HCEC 1CT (cell line): ENCODE data around the gene LDB2.
"Not testable (repeated sequence)": the region's sequence is repeated elsewhere in the genome, so short reads cannot be mapped to it uniquely, and the experiment has no call there.

Experiments used
- DNase-seq: peaks from one replicate; pipeline ENCODE4 v3.0.0-alpha.2; 2017

The LDB2 gene

GRCh38 chr4:16636912-16637630 is 261.4 kb downstream of the LDB2 start:
- DNase-seq, result peak; percentile 35

GRCh38 chr4:16636304-16636703 is 262.1 kb downstream of the LDB2 start:
- DNase-seq, result no peak

- DNase-seq, result not testable (repeated sequence)
Observed at GRCh38 chr4:16629274-16629673, 269.2 kb downstream of the LDB2 start.

- DNase-seq, result not testable (repeated sequence)
Observed at GRCh38 chr4:16628835-16629234, 269.6 kb downstream of the LDB2 start.

- DNase-seq, result peak; percentile 87
Observed at GRCh38 chr4:16627999-16628398, 270.4 kb downstream of the LDB2 start.

GRCh38 chr4:16626945-16627344 is 271.5 kb downstream of the LDB2 start:
- peak; percentile 88 for DNase-seq

GRCh38 chr4:16622826-16623225 is 275.6 kb downstream of the LDB2 start:
- no peak for DNase-seq

- no peak for DNase-seq
Observed at GRCh38 chr4:16617435-16617834, 281.0 kb downstream of the LDB2 start.

GRCh38 chr4:16617011-16617410 is 281.4 kb downstream of the LDB2 start:
- DNase-seq, result no peak

GRCh38 chr4:16609170-16609758 is 289.2 kb downstream of the LDB2 start:
- no peak for DNase-seq

GRCh38 chr4:16608611-16609125 is 289.8 kb downstream of the LDB2 start:
- DNase-seq, result no peak

- DNase-seq, result no peak
Observed at GRCh38 chr4:16608123-16608522, 290.3 kb downstream of the LDB2 start.

GRCh38 chr4:16607241-16608066 is 291.0 kb downstream of the LDB2 start:
- no peak for DNase-seq

GRCh38 chr4:16606691-16607090 is 291.8 kb downstream of the LDB2 start:
- no peak for DNase-seq

- DNase-seq, result no peak
Observed at GRCh38 chr4:16603178-16603577, 295.3 kb downstream of the LDB2 start.

- DNase-seq, result no peak
Observed at GRCh38 chr4:16598597-16599206, 299.7 kb downstream of the LDB2 start.

- DNase-seq, result no peak
Observed at GRCh38 chr4:16597845-16598596, 300.4 kb downstream of the LDB2 start.

- no peak for DNase-seq
Observed at GRCh38 chr4:16597443-16597842, 301.0 kb downstream of the LDB2 start.

GRCh38 chr4:16596267-16596666 is 302.2 kb downstream of the LDB2 start:
- no peak for DNase-seq

- DNase-seq, result no peak
Observed at GRCh38 chr4:16594128-16594527, 304.3 kb downstream of the LDB2 start.

- no peak for DNase-seq
Observed at GRCh38 chr4:16593386-16593785, 305.1 kb downstream of the LDB2 start.

- DNase-seq, result no peak
Observed at GRCh38 chr4:16591272-16591826, 307.1 kb downstream of the LDB2 start.
